Cerebellar nuclear complex (tissue), 1 donor: ENCODE data around the gene LMAN1L.

Source experiments
- DNase-seq, 2 experiments: peaks; one replicate each; lab custom pipeline; 2025; lab: John Stamatoyannopoulos, UW

The LMAN1L gene

GRCh38 chr15:74858369-74858740, 45.7 kb downstream of the LMAN1L start:
- no peak for DNase-seq

DNA sequence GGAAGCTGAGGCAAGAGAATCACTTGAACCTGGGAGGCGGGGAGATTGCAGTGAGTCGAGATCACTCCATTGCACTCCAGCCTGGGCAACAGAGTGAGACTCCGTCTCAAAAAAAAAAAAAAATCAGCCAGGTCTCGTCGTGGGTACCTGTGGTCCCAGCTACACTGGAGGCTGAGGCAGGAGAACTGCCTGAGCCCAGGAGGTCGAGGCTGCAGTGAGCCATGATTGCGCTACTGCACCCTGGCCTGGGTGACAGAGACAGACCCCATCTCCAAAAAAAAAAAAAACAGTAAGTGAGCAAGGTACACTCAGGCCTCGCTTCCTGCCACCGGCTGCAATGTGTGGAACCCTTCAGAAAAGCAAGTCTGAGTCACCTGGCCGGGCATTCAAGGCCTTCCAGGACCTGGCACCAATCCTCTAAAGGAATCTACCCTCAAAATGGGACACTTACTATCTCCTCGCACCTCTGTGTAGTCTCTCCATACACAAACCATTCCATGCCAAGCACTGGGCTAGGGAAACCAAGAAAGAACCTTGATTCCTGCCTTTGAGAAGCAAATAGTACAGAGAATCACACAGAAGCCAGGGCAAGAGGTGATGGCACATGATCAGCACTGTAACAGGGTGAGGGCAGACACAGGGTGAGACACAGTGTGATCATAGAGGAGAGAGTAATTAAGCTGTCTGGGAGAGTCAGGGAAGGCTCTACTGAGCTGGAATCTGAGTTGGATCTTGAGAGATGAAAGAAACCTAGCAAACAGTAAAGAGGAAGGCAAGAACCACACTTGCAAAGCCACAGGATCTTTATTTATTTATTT, 50.8 kb downstream of the LMAN1L start:
- no peak for DNase-seq

- DNase-seq = no peak
Measured at GRCh38 chr15:74864296-74864695, 51.7 kb downstream of the LMAN1L start.

DNA sequence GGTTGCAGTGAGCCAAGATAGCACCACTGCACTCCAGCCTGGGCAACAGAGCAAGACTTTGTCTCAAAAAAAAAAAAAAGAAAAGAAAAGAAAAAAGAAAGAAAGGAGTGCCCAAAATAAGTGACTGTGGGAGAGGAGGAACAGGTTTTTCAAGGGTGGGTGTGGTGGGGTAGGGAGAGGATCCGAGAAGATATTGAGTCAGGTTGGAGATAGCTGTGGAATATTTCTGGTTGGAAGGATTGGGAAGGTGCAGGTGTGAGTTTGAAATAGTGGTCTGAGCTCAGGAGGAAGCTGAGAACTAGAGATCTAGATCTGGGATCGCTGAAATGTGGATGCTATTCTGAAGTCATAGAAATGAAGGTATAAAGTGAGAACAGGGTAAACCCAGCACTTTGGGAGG, 52.7 kb downstream of the LMAN1L start:
- DNase-seq = no peak

- DNase-seq = no peak
Measured at GRCh38 chr15:74866090-74866489, 53.5 kb downstream of the LMAN1L start.

DNA sequence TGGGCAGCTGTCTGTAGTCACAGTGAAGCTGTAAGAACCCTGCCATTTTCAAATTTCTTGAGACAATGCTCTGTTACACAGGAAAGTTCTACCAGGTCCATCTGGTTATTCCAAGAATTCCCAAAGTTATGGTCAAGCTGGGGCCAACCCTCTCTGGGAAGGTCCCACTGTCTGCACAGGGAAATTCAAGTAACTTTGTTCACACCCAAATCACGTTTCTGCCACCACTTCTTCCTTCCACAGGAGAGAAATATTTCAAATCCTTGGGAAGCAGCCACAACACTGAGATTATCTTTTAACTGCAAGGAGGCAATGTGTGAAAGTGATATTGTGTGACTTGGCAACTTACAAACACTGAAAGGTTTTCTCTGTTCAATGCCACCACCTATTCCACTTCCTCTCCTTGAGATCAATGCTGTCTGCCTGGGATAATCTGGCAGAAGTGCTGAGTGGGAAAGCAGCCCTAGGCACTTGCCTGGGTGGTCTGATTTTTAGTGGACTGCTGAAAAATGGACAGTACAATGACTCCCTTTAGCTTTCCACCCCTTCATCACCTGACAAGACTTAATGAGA, 54.9 kb downstream of the LMAN1L start:
- DNase-seq = no peak

GRCh38 chr15:74868059-74868458, 55.4 kb downstream of the LMAN1L start:
- no peak for DNase-seq

- no peak for DNase-seq
Measured at GRCh38 chr15:74869372-74869725, 56.7 kb downstream of the LMAN1L start.

GRCh38 chr15:74869726-74870407, 57.2 kb downstream of the LMAN1L start:
- no peak for DNase-seq

DNA sequence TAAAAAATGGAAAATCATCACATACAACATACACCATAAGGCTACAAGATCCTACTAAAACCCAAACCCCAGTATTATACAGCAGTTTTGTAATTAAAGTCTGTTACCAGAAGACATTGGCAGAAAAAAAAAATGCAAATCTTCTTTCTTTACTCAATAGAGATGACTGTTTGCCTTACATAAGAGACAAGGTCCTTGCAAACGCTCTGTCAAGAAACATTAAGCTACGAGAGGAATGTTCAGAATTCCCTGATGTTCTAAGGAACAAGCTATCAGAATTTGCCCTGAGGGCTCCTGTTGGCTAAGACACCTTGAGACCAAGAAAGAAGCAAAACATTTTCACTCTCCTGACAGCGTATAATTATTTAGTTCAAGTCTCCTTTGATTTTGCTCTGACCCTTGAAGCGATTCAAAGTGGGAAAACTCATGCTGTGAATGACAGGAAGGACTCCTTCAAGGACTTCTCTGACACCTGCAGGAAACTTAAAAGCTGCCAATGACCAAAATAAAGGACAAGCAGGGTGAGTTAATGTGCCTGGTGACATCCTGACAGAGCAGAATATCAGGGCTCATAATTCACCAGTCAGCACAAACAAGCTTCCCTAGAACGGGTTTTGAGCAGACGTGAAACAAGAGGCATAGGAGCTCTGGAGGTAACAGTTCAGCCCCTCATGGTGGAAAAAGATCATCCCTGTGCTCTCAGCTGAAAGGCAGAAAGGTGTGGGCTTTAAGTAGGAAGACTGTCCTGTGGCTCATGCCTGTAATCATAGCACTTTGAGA, 58.0 kb downstream of the LMAN1L start:
- no peak for DNase-seq

DNA sequence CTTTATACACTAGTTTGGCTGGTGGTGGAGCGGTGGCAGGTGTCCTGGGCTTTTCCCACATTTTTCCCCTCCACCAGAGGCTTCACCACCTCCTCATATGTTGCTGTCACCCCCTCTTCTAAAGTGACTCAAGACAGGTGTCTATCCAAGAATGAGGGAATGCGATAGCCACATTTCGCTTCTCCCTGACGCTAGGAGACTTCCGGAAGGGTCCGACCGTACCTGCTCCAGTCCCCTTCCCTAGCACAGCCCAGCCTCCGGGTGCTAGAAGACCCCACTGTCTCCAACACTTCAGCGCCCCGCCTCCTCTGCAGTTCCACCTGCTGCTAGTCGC, 60.0 kb downstream of the LMAN1L start:
- no peak for DNase-seq

- peak; percentile 88 to 93 for DNase-seq
Measured at GRCh38 chr15:74873036-74873755, 60.6 kb downstream of the LMAN1L start, which contains the start of gene SCAMP2. TSS of gene SCAMP2 (minus strand) at chr15:74873365. CDS start at chr15:74873255, 110 bp downstream.

- no peak for DNase-seq
Measured at GRCh38 chr15:74873756-74874424, 61.3 kb downstream of the LMAN1L start.
